ENCODE measurements around the gene PPP2R2C.

The PPP2R2C gene

DNA sequence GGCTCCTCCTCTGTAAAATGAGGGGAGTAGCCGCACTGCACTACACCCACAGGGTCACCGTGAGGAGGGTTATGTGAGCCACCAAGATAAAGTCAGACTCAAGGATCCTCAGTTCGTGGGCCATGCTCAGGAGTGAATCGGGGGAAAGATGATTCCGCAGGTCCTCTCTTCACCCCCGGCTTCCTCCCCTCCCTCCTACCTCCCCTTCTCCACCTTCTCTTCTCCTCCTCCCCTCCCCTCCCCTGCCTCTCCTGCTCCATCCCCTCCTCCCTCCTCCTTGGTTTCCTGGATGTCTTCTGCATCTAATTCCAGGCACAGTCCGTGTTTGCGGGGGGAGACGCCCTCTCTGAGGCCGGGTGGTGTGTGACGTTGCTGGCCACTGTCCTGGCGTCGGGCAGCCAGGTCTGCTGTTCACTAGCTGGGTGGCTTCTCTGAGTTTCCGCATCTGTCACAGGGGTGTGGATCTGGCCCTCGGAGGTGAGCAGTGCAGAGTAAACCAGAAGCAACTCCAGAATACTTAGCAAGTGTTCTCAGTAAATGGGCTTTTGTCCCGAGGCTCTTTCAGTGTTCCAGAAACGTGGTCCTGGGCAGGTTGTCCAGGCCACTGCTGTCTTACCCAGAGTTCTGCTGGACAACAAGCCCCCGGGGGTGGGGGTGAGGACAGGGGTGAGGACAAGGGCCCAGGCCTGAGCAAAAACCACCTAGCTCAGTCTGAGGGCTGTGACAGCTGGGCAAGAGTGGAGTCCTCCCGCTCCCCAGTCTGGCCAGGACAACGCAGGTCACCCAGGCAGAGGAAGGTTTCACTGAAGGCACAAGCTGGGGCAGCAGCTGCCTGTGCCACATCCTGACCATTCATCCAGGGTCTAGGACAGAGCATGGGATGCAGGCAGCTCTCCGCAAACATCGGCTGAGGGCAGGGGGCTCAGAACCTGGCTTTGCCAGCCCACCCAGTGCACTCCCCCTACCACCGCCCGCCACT is 92.4 kb downstream of the PPP2R2C start:
- TF ChIP-seq ZFX (IDR thresholded peaks at IDR 0.05; ENCODE audit: borderline replicate concordance) (no peak), CTCF (IDR thresholded peaks at IDR 0.05) (no peak)

GRCh38 chr4:6378493-6379445 is 93.6 kb downstream of the PPP2R2C start:
- no peak for TF ChIP-seq CTCF (IDR thresholded peaks at IDR 0.05)
- TF ChIP-seq ZFX (IDR thresholded peaks at IDR 0.05; ENCODE audit: borderline replicate concordance), result no peak
- H3K27ac ChIP-seq, result no peak overlapping the region

More for the DNA sequence above, 92.4 kb downstream of the PPP2R2C start:
- H3K27ac ChIP-seq, result no peak overlapping the region

DNA sequence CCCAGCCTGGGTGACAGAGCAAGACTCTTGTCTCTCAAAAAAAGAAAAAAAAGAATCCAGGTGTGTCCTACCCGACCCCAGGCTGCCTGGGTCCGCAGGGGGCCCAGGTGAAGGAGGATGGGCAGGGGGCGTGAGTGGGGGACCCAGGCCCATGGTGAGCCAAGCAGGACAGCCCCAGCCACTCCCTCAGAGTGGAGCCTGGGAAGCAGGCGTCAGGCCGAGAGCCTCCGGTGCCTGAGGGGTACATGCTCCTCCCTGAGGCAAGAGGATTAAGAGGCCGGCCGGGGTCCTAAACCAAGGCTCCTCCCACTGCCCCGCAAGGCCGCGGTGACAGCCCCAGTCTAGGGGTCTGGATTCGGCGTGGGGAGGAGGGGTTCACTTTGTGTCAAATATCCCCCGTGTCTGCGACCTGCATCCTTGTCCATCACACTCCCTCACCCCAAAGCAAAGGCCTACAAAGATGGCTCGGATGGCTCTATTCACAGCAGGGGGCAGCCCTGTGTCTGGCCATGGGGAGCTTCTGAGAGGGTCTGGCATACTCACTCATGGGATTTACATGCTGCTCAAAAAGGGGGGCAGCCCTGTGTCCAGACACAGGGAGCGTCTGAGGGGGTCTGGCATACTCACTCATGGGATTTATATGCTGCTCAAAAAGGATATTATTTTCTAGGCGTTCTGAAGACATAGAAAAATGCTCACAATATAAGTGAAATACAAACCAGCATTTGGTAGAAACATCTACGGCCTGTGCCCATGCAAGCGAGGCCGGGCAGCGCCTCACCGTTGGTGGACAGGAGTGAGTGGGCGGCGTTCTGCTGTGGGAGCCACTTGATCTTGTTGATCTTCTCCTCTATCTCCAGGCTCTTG is 94.6 kb downstream of the PPP2R2C start:
- no peak overlapping the region for H3K27ac ChIP-seq
- no peak for TF ChIP-seq CTCF (IDR thresholded peaks at IDR 0.05)
- TF ChIP-seq ZFX (IDR thresholded peaks at IDR 0.05; ENCODE audit: borderline replicate concordance), result no peak

DNA sequence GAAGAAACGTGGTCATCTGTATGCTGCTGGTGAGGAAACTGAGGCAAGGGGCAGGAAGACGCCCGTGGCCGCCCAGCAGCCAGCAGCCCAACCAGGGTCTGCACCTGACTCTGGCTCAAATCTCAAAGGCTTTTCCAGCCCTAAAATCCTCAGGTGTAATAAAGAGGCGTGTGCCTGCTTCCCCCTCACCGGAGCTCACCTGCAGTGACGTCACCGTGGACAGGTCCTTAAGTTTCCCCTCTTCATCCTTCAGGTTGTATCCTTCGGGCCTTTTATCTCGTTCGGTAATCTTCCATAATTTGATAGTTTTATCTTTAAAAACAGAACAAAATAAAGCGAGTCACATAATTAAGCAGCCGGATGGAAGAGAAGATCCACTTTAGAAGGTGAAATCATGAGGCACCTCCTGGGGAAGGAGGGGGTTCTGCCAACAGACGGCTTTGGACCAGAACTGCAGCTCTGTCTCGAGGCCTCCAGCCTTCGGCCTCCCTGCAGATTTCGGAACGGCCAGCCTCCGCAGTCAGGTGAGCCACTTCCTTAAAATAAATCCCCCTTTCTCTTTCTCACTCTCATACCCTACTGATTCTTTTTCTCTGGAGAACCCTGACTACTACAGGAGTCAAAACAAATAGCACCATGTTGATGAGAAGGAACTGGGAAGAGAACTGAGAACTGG is 96.7 kb downstream of the PPP2R2C start:
- H3K27ac ChIP-seq, result no peak overlapping the region
- TF ChIP-seq CTCF (IDR thresholded peaks at IDR 0.05) (no peak), ZFX (IDR thresholded peaks at IDR 0.05; ENCODE audit: borderline replicate concordance) (no peak)

- TF ChIP-seq CTCF (IDR thresholded peaks at IDR 0.05) (no peak), ZFX (IDR thresholded peaks at IDR 0.05; ENCODE audit: borderline replicate concordance) (no peak)
Observed at GRCh38 chr4:6374575-6374974, 97.8 kb downstream of the PPP2R2C start.

More at GRCh38 chr4:6374575-6374974, 97.8 kb downstream of the PPP2R2C start:
- H3K27ac ChIP-seq, result no peak overlapping the region
